ENCODE results near the gene SCTR. TPM values are rescaled to one million over a fixed set of nuclear protein-coding genes. Genes with fewer than 3 reads are reported as not detected.
A peak's percentile ranks its signal among the peaks of the same experiment; 100 is the strongest.

The SCTR gene
- total RNA-seq, 1 experiment from 2014 or later = not detected

DNA sequence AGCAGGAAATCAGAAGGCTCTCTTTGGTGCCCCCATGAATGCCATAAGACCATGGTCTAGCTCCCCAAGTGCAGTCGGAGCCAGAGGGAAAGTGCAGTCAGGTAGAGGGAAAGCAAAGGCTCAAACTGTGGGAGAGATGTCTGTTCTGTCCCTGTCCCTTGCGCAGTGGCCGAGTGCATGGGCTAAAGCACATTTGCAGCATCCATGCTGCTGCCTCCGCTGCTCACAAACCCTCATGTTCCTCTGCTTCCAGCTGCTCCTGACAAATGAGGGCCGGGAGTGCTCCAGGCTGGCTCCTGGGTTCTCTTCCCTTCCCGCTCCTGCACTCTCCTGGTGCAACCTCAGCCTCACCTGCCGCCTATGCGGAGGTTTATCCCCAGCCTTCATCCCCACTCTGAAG is 34.2 kb downstream of the SCTR start:
- no peak for DNase-seq (ENCODE audit: low spot score)
- in situ Hi-C loops (cut with HindIII; ENCODE audit: low sequenced_read_pairs) = no loop called here

GRCh38 chr2:119489232-119489952 is 34.9 kb downstream of the SCTR start:
- DNase-seq (ENCODE audit: low spot score) = no peak
- in situ Hi-C loops (cut with HindIII; ENCODE audit: low sequenced_read_pairs) = no loop called here

DNA sequence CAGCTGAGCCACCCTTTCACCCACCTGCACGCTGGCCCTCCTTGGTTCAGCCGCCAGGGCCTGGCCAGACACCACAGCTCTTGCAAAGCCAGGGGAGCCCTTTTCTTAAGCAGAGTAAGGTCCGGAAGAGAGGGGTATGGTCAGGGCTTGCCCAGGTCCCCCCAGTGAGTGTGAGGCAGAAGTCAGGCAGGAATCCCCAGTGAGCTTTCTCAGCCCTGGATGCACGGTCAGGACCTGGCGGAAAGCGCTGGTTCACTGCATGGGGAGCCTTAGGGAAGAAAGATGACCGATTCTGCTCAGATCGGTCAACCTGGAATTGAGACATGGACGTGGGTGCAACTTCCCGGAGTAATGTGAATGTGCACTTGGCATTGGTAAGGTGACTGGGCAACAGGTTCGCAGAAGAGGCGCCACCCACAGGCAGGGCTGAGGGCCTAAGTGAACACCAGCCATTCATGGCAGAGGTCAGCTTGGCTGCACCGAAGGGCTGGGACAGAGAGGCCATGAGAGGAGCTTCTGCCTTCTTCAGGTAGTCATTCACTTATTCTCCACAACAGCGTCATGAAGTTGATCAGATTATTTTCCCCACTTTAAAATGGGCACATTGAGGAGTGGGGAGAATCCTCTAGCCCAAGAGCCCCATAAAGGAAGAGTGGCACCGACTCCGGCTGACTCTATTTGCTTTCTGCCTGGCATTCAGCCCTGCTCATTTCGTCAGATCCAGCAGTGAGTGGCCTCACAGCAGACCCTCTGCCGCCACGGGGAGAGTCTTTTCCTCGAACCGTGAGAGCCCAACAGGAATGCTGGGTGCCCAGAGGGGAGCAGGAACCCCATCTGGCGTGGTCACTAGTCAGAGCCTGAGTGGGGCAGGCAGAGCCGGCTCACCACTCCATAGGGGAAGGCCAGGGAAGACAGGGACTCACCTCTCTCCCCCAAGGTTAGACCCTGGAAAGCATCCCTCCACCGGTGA is 35.8 kb downstream of the SCTR start:
- DNase-seq (ENCODE audit: low spot score) = no peak
- in situ Hi-C loops (cut with HindIII; ENCODE audit: low sequenced_read_pairs) = no loop called here

- DNase-seq (ENCODE audit: low spot score) = no peak
- in situ Hi-C loops (cut with HindIII; ENCODE audit: low sequenced_read_pairs) = no loop called here
Observed at GRCh38 chr2:119487434-119488244, 36.6 kb downstream of the SCTR start.

DNA sequence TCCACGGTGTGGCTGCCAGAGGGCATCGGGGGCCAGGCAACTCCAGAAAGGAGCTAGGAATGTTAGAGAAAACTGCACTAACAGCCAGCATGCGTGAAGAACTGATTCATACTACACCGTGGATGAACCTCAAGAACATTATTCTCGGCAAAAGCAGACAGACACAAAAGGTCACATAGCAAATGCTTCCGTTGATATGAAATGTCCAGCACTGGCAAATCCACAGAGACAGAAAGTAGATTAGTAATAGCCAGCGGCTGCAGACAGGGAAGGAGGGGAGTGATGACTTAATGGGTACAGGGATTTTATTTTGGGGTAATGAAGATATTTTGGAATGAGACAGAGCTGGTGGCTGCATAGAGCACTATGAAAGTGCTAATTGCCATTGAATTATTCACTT is 37.4 kb downstream of the SCTR start:
- in situ Hi-C loops (cut with HindIII; ENCODE audit: low sequenced_read_pairs) = no loop called here
- DNase-seq (ENCODE audit: low spot score) = no peak

DNA sequence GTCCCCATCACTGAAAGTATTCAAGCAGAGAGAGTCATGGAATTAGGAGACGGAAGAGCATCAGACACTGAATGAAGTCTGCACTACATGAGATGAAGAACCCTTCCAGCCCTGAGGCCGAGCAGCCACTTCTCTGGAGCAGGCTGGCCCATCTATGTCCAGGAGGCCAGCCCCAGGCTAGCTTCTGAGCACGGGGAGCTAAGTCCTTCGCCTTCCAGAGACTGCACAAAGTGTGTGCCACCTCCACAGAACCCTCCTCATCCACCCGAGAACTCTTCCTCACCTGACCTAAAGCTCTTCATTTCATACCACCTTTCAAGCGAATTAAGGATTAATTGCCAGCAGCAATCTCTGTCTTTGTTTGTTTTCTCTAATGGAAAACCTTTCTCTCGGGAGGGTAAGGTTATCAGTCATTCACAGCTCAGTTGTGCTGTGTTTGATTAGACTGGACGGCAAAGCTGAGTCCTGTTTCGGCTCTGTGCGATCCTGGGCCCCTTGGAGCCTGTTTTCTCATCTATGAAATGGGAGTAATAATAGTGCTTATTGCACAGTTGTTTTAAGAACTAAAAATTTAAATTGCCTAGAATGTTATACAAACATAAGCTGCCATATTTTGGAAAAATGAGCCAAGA is 38.0 kb downstream of the SCTR start:
- in situ Hi-C loops (cut with HindIII; ENCODE audit: low sequenced_read_pairs) = no loop called here
- no peak for DNase-seq (ENCODE audit: low spot score)

GRCh38 chr2:119485336-119486110 is 38.8 kb downstream of the SCTR start:
- in situ Hi-C loops (cut with HindIII; ENCODE audit: low sequenced_read_pairs) = no loop called here
- DNase-seq (ENCODE audit: low spot score) = peak; percentile 45

GRCh38 chr2:119484834-119485233 is 39.4 kb downstream of the SCTR start:
- no peak for DNase-seq (ENCODE audit: low spot score)
- in situ Hi-C loops (cut with HindIII; ENCODE audit: low sequenced_read_pairs) = no loop called here

DNA sequence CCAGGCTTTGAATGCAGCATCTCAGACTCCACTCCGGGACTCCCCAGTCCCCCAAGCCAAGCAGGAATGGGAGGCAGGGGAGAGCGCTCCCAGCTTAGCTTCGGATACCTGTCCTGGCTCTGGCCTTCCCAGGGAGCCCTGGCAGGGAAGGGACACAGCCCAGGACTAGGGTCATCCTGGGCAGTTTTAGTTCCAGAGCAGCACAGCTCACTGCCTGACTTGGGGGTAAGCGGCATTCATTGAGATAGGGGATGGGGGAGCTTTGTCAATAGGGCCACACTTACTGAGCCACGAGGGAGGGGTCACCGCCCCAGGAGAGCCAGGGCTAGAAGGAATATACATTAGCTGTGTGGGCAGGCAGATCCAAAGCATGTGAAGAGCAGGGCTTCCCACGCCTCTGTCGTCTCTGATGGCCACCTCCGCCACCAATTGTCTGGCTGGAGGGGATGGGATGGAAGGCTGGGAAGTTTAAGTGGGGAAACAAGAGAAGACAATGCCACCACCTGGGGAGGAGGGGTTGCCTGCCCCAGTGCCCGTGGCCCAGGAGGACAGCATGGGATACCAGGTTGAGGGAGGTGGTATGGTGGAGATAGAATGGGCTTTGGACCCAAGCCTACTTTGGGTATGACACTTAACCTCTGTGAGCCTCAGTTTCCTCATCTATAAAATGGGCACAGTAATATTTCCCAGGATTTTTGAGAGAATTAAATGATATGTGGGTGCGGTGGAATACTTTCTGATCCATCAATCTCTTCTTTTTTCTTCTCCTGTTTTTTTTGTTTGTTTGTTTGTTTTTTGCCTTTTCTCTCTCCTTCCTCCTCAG is 40.2 kb downstream of the SCTR start:
- in situ Hi-C loops (cut with HindIII; ENCODE audit: low sequenced_read_pairs) = no loop called here
- DNase-seq (ENCODE audit: low spot score) = no peak

- in situ Hi-C loops (cut with HindIII; ENCODE audit: low sequenced_read_pairs) = no loop called here
- no peak for DNase-seq (ENCODE audit: low spot score)
Observed at GRCh38 chr2:119483395-119483753, 40.9 kb downstream of the SCTR start.

GRCh38 chr2:119482481-119483394 is 41.5 kb downstream of the SCTR start:
- no peak for DNase-seq (ENCODE audit: low spot score)
- in situ Hi-C loops (cut with HindIII; ENCODE audit: low sequenced_read_pairs) = no loop called here

GRCh38 chr2:119481501-119482455 is 42.5 kb downstream of the SCTR start:
- DNase-seq (ENCODE audit: low spot score) = no peak
- in situ Hi-C loops (cut with HindIII; ENCODE audit: low sequenced_read_pairs) = no loop called here

GRCh38 chr2:119480718-119481142 is 43.6 kb downstream of the SCTR start:
- DNase-seq (ENCODE audit: low spot score) = no peak
- in situ Hi-C loops (cut with HindIII; ENCODE audit: low sequenced_read_pairs) = no loop called here

- in situ Hi-C loops (cut with HindIII; ENCODE audit: low sequenced_read_pairs) = no loop called here
- no peak for DNase-seq (ENCODE audit: low spot score)
Observed at GRCh38 chr2:119480184-119480583, 44.1 kb downstream of the SCTR start.

GRCh38 chr2:119478978-119479295 is 45.3 kb downstream of the SCTR start:
- no peak for DNase-seq (ENCODE audit: low spot score)
- in situ Hi-C loops (cut with HindIII; ENCODE audit: low sequenced_read_pairs) = loop anchor here (10.0 kb wide), 1 partner anchor 206 kb away; no protein-coding TSS in a partner anchor

Data from G401 (cell line).